ENCODE data around the gene TLR9.
"Not testable (repeated sequence)": the region's sequence is repeated elsewhere in the genome, so short reads cannot be mapped to it uniquely, and the experiment has no call there.

The TLR9 gene

GRCh38 chr3:52225452-52226228 lies at the start of gene TLR9:
Gene TLR9 (minus strand): TSS chr3:52225645. CDS start chr3:52225529, 116 bp downstream.
- no peak for DNase-seq

- not testable (repeated sequence) for DNase-seq
Observed at GRCh38 chr3:52274781-52275180, 49.3 kb upstream of the TLR9 start.

- DNase-seq = no peak
Observed at GRCh38 chr3:52272831-52273230, 47.4 kb upstream of the TLR9 start.

- DNase-seq = not testable (repeated sequence)
Observed at GRCh38 chr3:52272172-52272571, 46.7 kb upstream of the TLR9 start.

- DNase-seq = no peak
Observed at GRCh38 chr3:52270252-52270754, 44.9 kb upstream of the TLR9 start.

GRCh38 chr3:52269776-52270175 lies 44.3 kb upstream of the TLR9 start:
- DNase-seq = no peak

GRCh38 chr3:52268036-52268435 lies 42.6 kb upstream of the TLR9 start:
- DNase-seq = no peak

GRCh38 chr3:52265387-52265786 lies 39.9 kb upstream of the TLR9 start:
- no peak for DNase-seq

GRCh38 chr3:52262447-52262846 lies 37.0 kb upstream of the TLR9 start:
- no peak for DNase-seq

- no peak for DNase-seq
Observed at GRCh38 chr3:52259448-52259847, 34.0 kb upstream of the TLR9 start.

GRCh38 chr3:52259035-52259434 lies 33.6 kb upstream of the TLR9 start:
- no peak for DNase-seq

- no peak for DNase-seq
Observed at GRCh38 chr3:52257911-52258310, 32.5 kb upstream of the TLR9 start.

- DNase-seq = no peak
Observed at GRCh38 chr3:52256622-52257021, 31.2 kb upstream of the TLR9 start.

- DNase-seq = no peak
Observed at GRCh38 chr3:52256159-52256558, 30.7 kb upstream of the TLR9 start.

GRCh38 chr3:52254608-52255007 lies 29.2 kb upstream of the TLR9 start:
- DNase-seq = no peak

- no peak for DNase-seq
Observed at GRCh38 chr3:52253314-52254304, 28.2 kb upstream of the TLR9 start.

- no peak for DNase-seq
Observed at GRCh38 chr3:52250122-52250521, 24.7 kb upstream of the TLR9 start.

- DNase-seq = no peak
Observed at GRCh38 chr3:52249683-52250082, 24.2 kb upstream of the TLR9 start.

- no peak for DNase-seq
Observed at GRCh38 chr3:52248816-52249547, 23.5 kb upstream of the TLR9 start.

GRCh38 chr3:52248165-52248541 lies 22.7 kb upstream of the TLR9 start:
- no peak for DNase-seq

GRCh38 chr3:52247409-52248164 lies 22.1 kb upstream of the TLR9 start:
- no peak for DNase-seq

GRCh38 chr3:52246728-52247408 lies 21.4 kb upstream of the TLR9 start:
- no peak for DNase-seq

All from kidney glomerular epithelial cell (primary cell).